Measurements from ENCODE around the gene GPRIN1. TPM values are rescaled to one million over a fixed set of nuclear protein-coding genes. Genes with fewer than 3 reads are reported as not detected.
A peak's percentile ranks its signal among the peaks of the same experiment; 100 is the strongest.

Gene GPRIN1
- polyA plus RNA-seq, 3 donors from 2014 or later: 0.34 to 0.63 (median 0.46) TPM

DNA sequence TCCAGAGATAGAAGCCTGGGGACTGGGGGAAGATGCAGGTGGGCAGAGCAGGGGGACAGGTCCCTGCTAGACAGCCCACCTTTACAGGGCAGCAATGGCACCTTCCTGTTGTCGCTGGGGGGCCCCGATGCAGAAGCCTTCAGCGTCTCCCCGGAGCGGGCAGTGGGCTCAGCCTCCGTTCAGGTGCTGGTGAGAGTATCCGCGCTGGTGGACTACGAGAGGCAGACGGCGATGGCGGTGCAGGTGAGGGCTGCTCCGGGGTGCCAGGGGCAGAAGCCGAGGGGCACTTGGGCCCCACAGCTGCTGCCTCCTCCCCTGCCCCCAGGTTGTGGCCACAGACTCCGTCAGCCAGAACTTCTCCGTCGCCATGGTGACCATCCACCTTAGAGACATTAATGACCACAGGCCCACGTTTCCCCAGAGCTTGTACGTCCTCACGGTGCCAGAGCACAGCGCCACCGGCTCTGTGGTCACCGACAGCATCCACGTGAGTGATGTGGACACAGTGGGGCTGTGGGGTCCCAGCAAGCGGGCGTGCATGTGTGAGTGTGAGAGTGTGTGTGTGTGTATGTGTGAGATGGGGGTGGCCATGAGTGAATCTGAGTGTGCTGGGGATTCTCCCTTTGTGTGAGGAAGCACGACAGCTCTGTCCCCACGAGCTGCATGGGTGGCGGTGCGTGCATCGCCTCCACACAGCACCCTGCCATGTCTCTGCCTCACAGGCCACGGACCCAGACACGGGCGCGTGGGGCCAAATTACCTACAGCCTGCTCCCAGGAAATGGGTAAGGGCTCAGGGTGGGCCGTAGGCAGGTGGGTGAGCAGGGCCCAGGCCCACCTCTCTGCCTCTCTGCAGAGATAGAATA is 32.4 kb downstream of the GPRIN1 start:
- H3K36me3 Mint-ChIP-seq: no peaks in the 10 kb centered on the region
- peaks cover 0 to 1% of the 10 kb centered on the region in 2 donors for H3K4me1 Mint-ChIP-seq
- H3K27ac Mint-ChIP-seq: no peak overlapping the region
- no peak overlapping the region for H3K4me3 Mint-ChIP-seq
- H3K27me3 Mint-ChIP-seq (ENCODE audit: low read depth in 3 of 3): peaks cover 0 to 5% (median 2%) of the 10 kb centered on the region in 3 donors
- H3K9me3 Mint-ChIP-seq: no peaks in the 10 kb centered on the region
- DNase-seq: no peak

DNA sequence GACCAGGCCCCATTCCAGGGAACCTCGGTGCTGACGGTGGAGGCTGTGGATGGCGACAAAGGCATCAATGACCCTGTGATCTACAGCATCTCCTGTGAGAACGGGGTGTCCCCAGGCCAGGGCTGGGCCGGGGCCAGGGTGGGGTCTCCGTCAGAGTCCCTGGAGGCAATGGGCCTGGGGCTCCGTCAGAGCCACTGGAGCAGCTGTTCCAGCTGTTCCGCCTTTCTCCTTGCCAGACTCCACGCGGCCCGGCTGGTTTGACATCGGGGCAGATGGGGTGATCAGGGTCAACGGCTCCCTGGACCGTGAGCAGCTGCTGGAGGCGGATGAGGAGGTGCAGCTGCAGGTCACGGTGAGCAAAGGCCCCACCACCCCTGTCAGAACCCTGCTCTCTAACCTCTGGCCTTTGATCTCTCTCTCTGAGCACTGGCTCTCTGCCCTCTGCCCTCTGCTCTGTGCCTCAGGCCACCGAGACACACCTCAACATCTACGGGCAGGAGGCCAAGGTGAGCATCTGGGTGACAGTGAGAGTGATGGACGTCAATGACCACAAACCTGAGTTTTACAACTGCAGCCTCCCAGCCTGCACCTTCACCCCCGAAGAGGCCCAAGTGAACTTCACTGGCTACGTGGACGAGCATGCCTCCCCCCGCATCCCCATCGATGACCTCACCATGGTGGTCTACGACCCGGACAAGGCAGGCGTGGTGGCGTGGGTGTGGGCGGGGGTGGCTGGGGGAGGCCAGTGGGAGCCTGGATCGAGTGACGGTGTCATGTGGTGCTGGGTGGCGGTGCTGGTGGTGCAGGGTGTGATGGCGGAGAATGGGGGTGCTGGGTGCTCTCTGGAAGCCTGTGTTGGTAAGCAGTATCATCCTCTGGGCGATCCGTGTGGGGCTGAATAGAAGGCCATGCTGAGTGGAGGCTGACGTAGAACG is 34.2 kb downstream of the GPRIN1 start:
- Mint-ChIP-seq H3K4me3 (no peak overlapping the region), H3K36me3 (no peaks in the 10 kb centered on the region), H3K27ac (no peak overlapping the region), H3K4me1 (peaks cover 0 to 1% of the 10 kb centered on the region in 2 donors), H3K9me3 (no peaks in the 10 kb centered on the region), H3K27me3 (ENCODE audit: low read depth in 3 of 3) (peaks cover 0 to 5% (median 2%) of the 10 kb centered on the region in 3 donors)
- DNase-seq: no peak

DNA sequence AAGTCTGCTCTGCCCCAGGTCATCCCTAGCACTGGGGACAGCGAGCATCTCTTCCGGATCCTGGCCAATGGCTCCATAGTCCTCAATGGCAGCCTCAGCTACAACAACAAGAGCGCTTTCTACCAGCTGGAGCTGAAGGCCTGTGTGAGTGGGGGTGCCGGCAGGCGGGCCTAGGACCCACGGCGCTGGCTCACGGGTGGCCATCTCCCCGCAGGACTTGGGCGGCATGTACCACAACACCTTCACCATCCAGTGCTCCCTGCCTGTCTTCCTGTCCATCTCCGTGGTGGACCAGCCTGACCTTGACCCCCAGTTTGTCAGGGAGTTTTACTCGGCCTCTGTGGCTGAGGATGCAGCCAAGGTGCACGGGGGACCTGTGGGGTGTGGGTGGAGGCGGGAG is 34.9 kb downstream of the GPRIN1 start:
- no peak overlapping the region for H3K4me3 Mint-ChIP-seq
- H3K9me3 Mint-ChIP-seq: no peaks in the 10 kb centered on the region
- no peak overlapping the region for H3K27ac Mint-ChIP-seq
- peaks cover 0 to 1% of the 10 kb centered on the region in 2 donors for H3K4me1 Mint-ChIP-seq
- peaks cover 0 to 4% (median 2%) of the 10 kb centered on the region in 3 donors for H3K27me3 Mint-ChIP-seq (ENCODE audit: low read depth in 3 of 3)
- no peaks in the 10 kb centered on the region for H3K36me3 Mint-ChIP-seq
- no peak for DNase-seq

GRCh38 chr5:176574297-176574591 is 35.7 kb downstream of the GPRIN1 start:
- H3K4me1 Mint-ChIP-seq: peaks cover 0 to 1% of the 10 kb centered on the region in 2 donors
- H3K4me3 Mint-ChIP-seq: no peak overlapping the region
- peak in 1 of 3 donors; percentile 18 for DNase-seq
- H3K27ac Mint-ChIP-seq: peak overlapping the region in 1 of 6 donors; percentile 40
- no peaks in the 10 kb centered on the region for H3K36me3 Mint-ChIP-seq
- H3K9me3 Mint-ChIP-seq: no peaks in the 10 kb centered on the region
- peaks cover 0 to 2% (median 1%) of the 10 kb centered on the region in 3 donors for H3K27me3 Mint-ChIP-seq (ENCODE audit: low read depth in 3 of 3)

GRCh38 chr5:176573564-176574296 is 36.2 kb downstream of the GPRIN1 start:
- Mint-ChIP-seq H3K27ac (peak overlapping the region in 1 of 6 donors; percentile 40), H3K27me3 (ENCODE audit: low read depth in 3 of 3) (peaks cover 0 to 2% (median 0%) of the 10 kb centered on the region in 3 donors), H3K36me3 (no peaks in the 10 kb centered on the region), H3K9me3 (no peaks in the 10 kb centered on the region), H3K4me1 (peaks cover 0 to 1% of the 10 kb centered on the region in 2 donors), H3K4me3 (no peak overlapping the region)
- peak; percentile 62 to 73 (median 67) for DNase-seq

DNA sequence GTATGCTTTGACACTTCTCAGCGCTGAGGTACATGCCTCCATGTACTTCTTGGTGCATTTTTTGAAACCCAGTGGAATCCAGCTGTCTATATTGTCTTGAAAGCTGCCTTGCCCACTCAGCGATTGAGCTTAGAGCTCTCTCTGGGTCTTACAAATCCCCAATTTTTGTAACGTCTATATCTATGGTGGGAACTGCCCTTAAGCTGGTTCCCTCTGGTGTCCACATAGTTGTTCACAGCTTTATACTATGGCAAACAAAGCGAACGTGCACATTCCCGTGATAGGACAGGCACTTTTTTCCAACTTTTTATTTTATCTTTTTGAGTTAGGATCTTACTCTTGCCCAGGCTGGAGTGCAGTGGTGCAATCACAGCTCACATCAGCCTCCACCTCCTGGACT is 39.9 kb downstream of the GPRIN1 start:
- no peak overlapping the region for H3K4me3 Mint-ChIP-seq
- no peaks in the 10 kb centered on the region for H3K9me3 Mint-ChIP-seq
- no peak for DNase-seq
- no peak overlapping the region for H3K27ac Mint-ChIP-seq
- H3K4me1 Mint-ChIP-seq: peaks cover 0 to 1% of the 10 kb centered on the region in 2 donors
- no peaks in the 10 kb centered on the region for H3K36me3 Mint-ChIP-seq
- peaks cover 3 to 6% (median 4%) of the 10 kb centered on the region in 3 donors for H3K27me3 Mint-ChIP-seq (ENCODE audit: low read depth in 3 of 3)

DNA sequence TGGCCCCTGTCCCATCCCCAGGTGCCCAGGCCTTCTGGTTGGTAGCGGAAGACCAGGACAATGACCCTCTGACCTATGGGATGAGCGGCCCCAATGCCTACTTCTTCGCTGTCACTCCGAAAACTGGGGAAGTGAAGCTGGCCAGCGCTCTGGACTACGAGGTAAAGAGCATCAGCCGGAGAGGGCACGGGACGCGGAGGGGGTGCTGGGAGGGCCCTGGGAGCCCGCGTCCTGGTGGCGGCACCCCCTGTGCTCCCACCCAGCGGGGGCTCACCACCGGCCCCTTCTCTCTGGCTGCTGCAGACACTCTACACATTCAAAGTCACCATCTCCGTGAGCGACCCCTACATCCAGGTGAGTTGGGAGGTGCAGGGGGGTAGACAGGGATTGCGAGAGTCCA is 41.3 kb downstream of the GPRIN1 start:
- no peak overlapping the region for H3K27ac Mint-ChIP-seq
- DNase-seq: no peak
- no peaks in the 10 kb centered on the region for H3K4me1 Mint-ChIP-seq
- H3K4me3 Mint-ChIP-seq: no peak overlapping the region
- no peaks in the 10 kb centered on the region for H3K36me3 Mint-ChIP-seq
- H3K27me3 Mint-ChIP-seq (ENCODE audit: low read depth in 3 of 3): peaks cover 4 to 7% (median 6%) of the 10 kb centered on the region in 3 donors
- H3K9me3 Mint-ChIP-seq: no peaks in the 10 kb centered on the region

DNA sequence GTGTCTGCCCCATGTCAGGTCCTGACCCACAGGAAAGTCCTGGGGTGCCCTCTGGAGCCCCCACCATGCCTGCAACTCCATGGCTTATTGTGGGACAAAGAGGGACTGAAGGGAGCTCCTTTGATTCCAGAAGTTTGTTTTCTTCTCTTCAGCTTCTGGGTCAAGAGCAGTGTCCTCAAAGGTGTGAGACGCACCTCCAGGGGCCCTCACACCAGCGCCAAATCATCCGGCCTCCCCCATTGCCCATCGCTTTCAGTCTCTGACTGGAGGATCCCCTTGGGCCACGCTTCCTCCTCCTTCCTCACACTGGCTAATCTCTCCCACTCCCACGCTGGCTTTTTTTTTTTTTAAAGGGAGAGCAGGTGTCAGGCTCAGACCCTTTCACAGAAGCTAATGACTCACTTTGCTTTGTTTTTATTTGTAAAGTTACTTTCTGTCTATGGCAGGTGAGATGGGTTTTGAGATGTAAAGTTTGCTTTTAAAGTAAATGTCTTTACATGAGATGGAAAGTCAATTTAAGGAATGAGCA is 44.1 kb downstream of the GPRIN1 start:
- no peaks in the 10 kb centered on the region for H3K36me3 Mint-ChIP-seq
- no peak overlapping the region for H3K27ac Mint-ChIP-seq
- H3K4me3 Mint-ChIP-seq: no peak overlapping the region
- no peaks in the 10 kb centered on the region for H3K9me3 Mint-ChIP-seq
- no peaks in the 10 kb centered on the region for H3K4me1 Mint-ChIP-seq
- H3K27me3 Mint-ChIP-seq (ENCODE audit: low read depth in 3 of 3): peaks cover 7 to 12% (median 9%) of the 10 kb centered on the region in 3 donors
- no peak for DNase-seq

- no peak overlapping the region for H3K4me3 Mint-ChIP-seq
- H3K36me3 Mint-ChIP-seq: no peaks in the 10 kb centered on the region
- no peak for DNase-seq
- peaks cover 5 to 8% of the 10 kb centered on the region in 2 donors for H3K4me1 Mint-ChIP-seq
- peaks cover 7 to 20% (median 11%) of the 10 kb centered on the region in 3 donors for H3K27me3 Mint-ChIP-seq (ENCODE audit: low read depth in 3 of 3)
- H3K27ac Mint-ChIP-seq: no peak overlapping the region
- no peaks in the 10 kb centered on the region for H3K9me3 Mint-ChIP-seq
These were observed 46.0 kb downstream of the GPRIN1 start for GRCh38 chr5:176564002-176564401.

- Mint-ChIP-seq H3K4me3 (no peak overlapping the region), H3K4me1 (peaks cover 5 to 8% of the 10 kb centered on the region in 2 donors), H3K27ac (peak overlapping the region in 1 of 6 donors; percentile 7), H3K27me3 (ENCODE audit: low read depth in 3 of 3) (peaks cover 7 to 22% (median 11%) of the 10 kb centered on the region in 3 donors), H3K9me3 (no peaks in the 10 kb centered on the region), H3K36me3 (no peaks in the 10 kb centered on the region)
- DNase-seq: no peak
These were observed 47.8 kb downstream of the GPRIN1 start for GRCh38 chr5:176562189-176562588.

- H3K27me3 Mint-ChIP-seq (ENCODE audit: low read depth in 3 of 3): peaks cover 5 to 19% (median 12%) of the 10 kb centered on the region in 3 donors
- no peak overlapping the region for H3K4me3 Mint-ChIP-seq
- DNase-seq: no peak
- no peak overlapping the region for H3K27ac Mint-ChIP-seq
- no peaks in the 10 kb centered on the region for H3K36me3 Mint-ChIP-seq
- H3K4me1 Mint-ChIP-seq: peaks cover 5 to 8% of the 10 kb centered on the region in 2 donors
- no peaks in the 10 kb centered on the region for H3K9me3 Mint-ChIP-seq
These were observed 48.7 kb downstream of the GPRIN1 start for GRCh38 chr5:176561259-176561658.

DNA sequence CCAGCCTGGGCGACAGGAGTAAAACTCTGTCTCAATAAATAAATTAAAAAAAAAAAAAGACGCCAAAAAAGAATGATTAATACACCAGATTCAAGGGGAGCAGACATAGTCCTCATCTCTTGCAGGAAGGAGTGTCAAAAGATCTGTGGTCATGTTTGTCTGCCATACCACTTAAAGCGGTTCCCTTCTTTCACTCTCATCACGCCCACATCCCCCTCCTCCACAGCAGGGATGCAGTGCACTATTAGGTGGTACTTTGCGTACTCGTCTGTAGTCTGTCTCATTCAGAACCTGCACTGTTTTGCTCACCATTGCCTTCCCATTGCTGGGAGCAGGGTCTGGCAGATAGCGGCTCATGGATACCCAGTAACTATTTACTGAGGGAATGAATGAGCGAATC is 49.6 kb downstream of the GPRIN1 start:
- Mint-ChIP-seq H3K36me3 (no peaks in the 10 kb centered on the region), H3K9me3 (no peaks in the 10 kb centered on the region), H3K27ac (no peak overlapping the region), H3K4me1 (peaks cover 5 to 8% of the 10 kb centered on the region in 2 donors), H3K4me3 (no peak overlapping the region), H3K27me3 (ENCODE audit: low read depth in 3 of 3) (peaks cover 5 to 16% (median 9%) of the 10 kb centered on the region in 3 donors)
- no peak for DNase-seq

DNA sequence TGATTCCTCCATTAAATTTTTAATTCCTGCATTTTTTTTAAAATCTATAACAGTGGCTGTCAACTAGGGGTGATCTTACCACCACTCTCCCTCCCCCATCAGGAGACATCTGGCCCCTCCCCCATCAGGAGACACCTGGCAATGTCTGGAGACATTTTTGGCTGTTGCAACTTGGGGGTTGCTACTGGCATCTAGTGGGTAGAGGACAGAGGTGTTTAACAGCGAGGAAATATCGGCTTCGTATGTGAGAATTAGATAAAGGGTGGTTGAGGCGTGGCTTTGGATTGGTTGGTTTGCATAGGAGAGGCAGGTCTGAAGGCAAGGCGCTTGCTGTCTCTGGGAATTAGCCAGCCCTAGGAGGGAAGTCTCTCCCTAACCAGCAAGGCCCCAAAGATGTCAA is 50.3 kb downstream of the GPRIN1 start:
- Mint-ChIP-seq H3K9me3 (no peaks in the 10 kb centered on the region), H3K27me3 (ENCODE audit: low read depth in 3 of 3) (peaks cover 7 to 16% (median 9%) of the 10 kb centered on the region in 3 donors), H3K4me1 (peaks cover 8 to 9% of the 10 kb centered on the region in 2 donors), H3K27ac (peak overlapping the region in 2 of 6 donors; percentile 58 to 81), H3K36me3 (no peaks in the 10 kb centered on the region), H3K4me3 (no peak overlapping the region)
- DNase-seq: peak; percentile 27 to 41 (median 39)
